GM10248 (cell line): Measurements from ENCODE around the gene GBE1.

ENCODE experiments used
- CTCF ChIA-PET: fragments of 300-600 bp; sonication (Branson Sonifier 250); formaldehyde crosslinking; extraction: SDS; loops from one replicate; lab custom pipeline; 2021; ENCODE audit warnings: antibody characterized with exemption; lab: Yijun Ruan, JAX
- POLR2A ChIA-PET: fragments of 350-650 bp; sonication (Branson Sonifier 250); formaldehyde crosslinking; extraction: SDS; loops from one replicate; lab custom pipeline; 2020; ENCODE audit warnings: antibody characterized with exemption; lab: Yijun Ruan, JAX
- DNase-seq: peaks from one replicate; pipeline ENCODE4 v3.0.0; 2012; ENCODE audit errors: extremely low spot score
- CTCF ChIP-seq: IDR thresholded peaks from 2 replicates; pipeline ENCODE4 v1.5.1; 2012; ENCODE audit warnings: mild to moderate bottlenecking, low read depth; ENCODE audit errors: extremely low read depth, missing control alignments, control extremely low read depth

The GBE1 gene

GRCh38 chr3:81492040-81492439 lies 269.4 kb downstream of the GBE1 start:
- TF ChIP-seq CTCF = no peak
- CTCF ChIA-PET = interaction anchor here (1.0 to 1.5 kb wide), 4 partner anchors 24 to 102 kb away, joined by 3 to 5 read pairs (median 3); no protein-coding TSS in a partner anchor
- no peak for DNase-seq
- POLR2A ChIA-PET = no interaction called here

- ChIA-PET POLR2A (no interaction called here), CTCF (interaction anchor here (0.7 to 2.4 kb wide), 26 partner anchors 10 to 647 kb away, joined by 3 to 15 read pairs (median 5); no protein-coding TSS in a partner anchor)
- peak; percentile 59 for TF ChIP-seq CTCF
- DNase-seq = peak; percentile 31
These were observed 270.7 kb downstream of the GBE1 start for GRCh38 chr3:81490541-81491288.

GRCh38 chr3:81485444-81485865 lies 276.0 kb downstream of the GBE1 start:
- TF ChIP-seq CTCF = no peak
- ChIA-PET POLR2A (no interaction called here), CTCF (interaction anchor here (0.9 to 1.8 kb wide), 5 partner anchors 8 to 159 kb away, joined by 3 to 6 read pairs (median 4); no protein-coding TSS in a partner anchor)
- peak; percentile 29 for DNase-seq

- POLR2A ChIA-PET = no interaction called here
- no peak for TF ChIP-seq CTCF
- CTCF ChIA-PET = interaction anchor here (1.6 to 1.8 kb wide), 2 partner anchors 9 to 21 kb away, joined by 4 to 6 read pairs; no protein-coding TSS in a partner anchor
- no peak for DNase-seq
These were observed 276.9 kb downstream of the GBE1 start for GRCh38 chr3:81484520-81484919.

- CTCF ChIA-PET = no interaction called here
- POLR2A ChIA-PET = no interaction called here
These were observed 278.4 kb downstream of the GBE1 start for GRCh38 chr3:81483046-81483445.

GRCh38 chr3:81477740-81478139 lies 283.7 kb downstream of the GBE1 start:
- POLR2A ChIA-PET = no interaction called here
- DNase-seq = no peak
- no peak for TF ChIP-seq CTCF
- CTCF ChIA-PET = interaction anchor here (1.1 to 1.6 kb wide), 2 partner anchors 9 to 13 kb away, joined by 3 to 10 read pairs; no protein-coding TSS in a partner anchor

More at GRCh38 chr3:81483046-81483445, 278.4 kb downstream of the GBE1 start:
- no peak for DNase-seq
- TF ChIP-seq CTCF = no peak
